Ectodermal cell (in vitro differentiated cells): ENCODE measurements around the gene LPP.
"Not testable (repeated sequence)": the region's sequence is repeated elsewhere in the genome, so short reads cannot be mapped to it uniquely, and the experiment has no call there.

Experiments used
- H3K27ac ChIP-seq: 2 replicates; pipeline ENCODE4 v1.7.0; 2013; ENCODE audit warnings: mild to moderate bottlenecking, low read depth, low read length; ENCODE audit not compliant: insufficient read depth, poor library complexity, severe bottlenecking
- H3K27me3 ChIP-seq: 2 replicates; pipeline ENCODE4 v1.7.0; 2013; ENCODE audit warnings: mild to moderate bottlenecking, low read length; ENCODE audit not compliant: insufficient read depth, control insufficient read depth, poor library complexity, severe bottlenecking
- H3K36me3 ChIP-seq: one replicate; pipeline ENCODE4 v1.7.0; 2013; ENCODE audit warnings: low read length; ENCODE audit not compliant: control insufficient read depth, insufficient read depth
- H3K4me1 ChIP-seq: one replicate; pipeline ENCODE4 v1.7.0; 2013; ENCODE audit warnings: low read length; ENCODE audit not compliant: control insufficient read depth, insufficient read depth
- H3K4me3 ChIP-seq: 2 replicates; pipeline ENCODE4 v1.7.0; 2013; ENCODE audit warnings: low read depth, low read length, control low read depth; ENCODE audit not compliant: insufficient read depth
- H3K9me3 ChIP-seq: 2 replicates; pipeline ENCODE4 v1.7.0; 2013; ENCODE audit warnings: mild to moderate bottlenecking, low read length, moderate library complexity; ENCODE audit not compliant: control insufficient read depth
- WGBS, 2 experiments: methylation state at CpG; one replicate each; pipeline ENCODE4 v1.1.7; 2013; ENCODE audit warnings: missing lambda C conversion rate in 2 of 2; 5-methylcytosine and 5-hydroxymethylcytosine counted together

Gene LPP

GRCh38 chr3:188434594-188434993 is 280.6 kb downstream of the LPP start:
- 93 to 96% methylated on average over 3 of the region's 3 CpGs for WGBS, 2 experiments
- H3K4me3 ChIP-seq: no peak overlapping the region
- H3K27me3 ChIP-seq: no peaks in the 10 kb centered on the region
- H3K27ac ChIP-seq: no peak overlapping the region
- no peaks in the 10 kb centered on the region for H3K4me1 ChIP-seq
- H3K36me3 ChIP-seq: no peaks in the 10 kb centered on the region
- H3K9me3 ChIP-seq: no peaks in the 10 kb centered on the region

- Histone ChIP-seq H3K27ac (no peak overlapping the region), H3K27me3 (no peaks in the 10 kb centered on the region), H3K36me3 (no peaks in the 10 kb centered on the region), H3K4me1 (no peaks in the 10 kb centered on the region), H3K4me3 (no peak overlapping the region), H3K9me3 (no peaks in the 10 kb centered on the region)
- no CpG with 5 or more reads among the region's 1 CpG for WGBS, 2 experiments
These were observed 281.3 kb downstream of the LPP start for GRCh38 chr3:188435266-188435665.

GRCh38 chr3:188437926-188438325 is 284.0 kb downstream of the LPP start:
- H3K4me3 ChIP-seq: no peak overlapping the region
- H3K9me3 ChIP-seq: no peaks in the 10 kb centered on the region
- no peak overlapping the region for H3K27ac ChIP-seq
- H3K27me3 ChIP-seq: no peaks in the 10 kb centered on the region
- no peaks in the 10 kb centered on the region for H3K36me3 ChIP-seq
- WGBS, 2 experiments: 95 to 97% methylated on average over 2 of the region's 2 CpGs
- H3K4me1 ChIP-seq: no peaks in the 10 kb centered on the region

- Histone ChIP-seq H3K36me3 (no peaks in the 10 kb centered on the region), H3K4me1 (no peaks in the 10 kb centered on the region), H3K9me3 (no peaks in the 10 kb centered on the region), H3K27me3 (no peaks in the 10 kb centered on the region), H3K4me3 (no peak overlapping the region), H3K27ac (no peak overlapping the region)
- 93 to 95% methylated on average over 5 of the region's 5 CpGs for WGBS, 2 experiments
These were observed 285.1 kb downstream of the LPP start for GRCh38 chr3:188439080-188439479.

GRCh38 chr3:188440340-188440972 is 286.5 kb downstream of the LPP start:
- Histone ChIP-seq H3K9me3 (no peaks in the 10 kb centered on the region), H3K36me3 (no peaks in the 10 kb centered on the region), H3K4me3 (no peak overlapping the region), H3K27me3 (no peaks in the 10 kb centered on the region), H3K27ac (no peak overlapping the region), H3K4me1 (no peaks in the 10 kb centered on the region)
- 97 to 100% methylated on average over 1 of the region's 1 CpG for WGBS, 2 experiments

GRCh38 chr3:188442430-188442829 is 288.5 kb downstream of the LPP start:
- 94 to 98% methylated on average over 8 of the region's 8 CpGs for WGBS, 2 experiments

GRCh38 chr3:188445175-188445574 is 291.2 kb downstream of the LPP start:
- H3K9me3 ChIP-seq, H3K4me1 ChIP-seq, H3K27ac ChIP-seq, H3K36me3 ChIP-seq, H3K27me3 ChIP-seq, H3K4me3 ChIP-seq: not testable (repeated sequence)
- WGBS, 2 experiments: 98 to 100% methylated on average over 4 of the region's 4 CpGs

More at GRCh38 chr3:188442430-188442829, 288.5 kb downstream of the LPP start:
- H3K36me3 ChIP-seq: no peaks in the 10 kb centered on the region
- H3K4me1 ChIP-seq: no peaks in the 10 kb centered on the region
- H3K27me3 ChIP-seq: no peaks in the 10 kb centered on the region
- no peak overlapping the region for H3K4me3 ChIP-seq
- H3K27ac ChIP-seq: no peak overlapping the region
- H3K9me3 ChIP-seq: no peaks in the 10 kb centered on the region

GRCh38 chr3:188446014-188446413 is 292.1 kb downstream of the LPP start:
- WGBS, 2 experiments: 95 to 98% methylated on average over 5 of the region's 5 CpGs
- Histone ChIP-seq H3K4me1 (no peaks in the 10 kb centered on the region), H3K27ac (no peak overlapping the region), H3K36me3 (no peaks in the 10 kb centered on the region), H3K4me3 (no peak overlapping the region), H3K9me3 (no peaks in the 10 kb centered on the region), H3K27me3 (no peaks in the 10 kb centered on the region)

- Histone ChIP-seq H3K27ac (no peak overlapping the region), H3K4me3 (no peak overlapping the region), H3K9me3 (no peaks in the 10 kb centered on the region), H3K27me3 (no peaks in the 10 kb centered on the region), H3K36me3 (no peaks in the 10 kb centered on the region), H3K4me1 (no peaks in the 10 kb centered on the region)
- 91 to 94% methylated on average over 3 of the region's 3 CpGs for WGBS, 2 experiments
These were observed 292.8 kb downstream of the LPP start for GRCh38 chr3:188446766-188447165.

- 85 to 97% methylated on average over 3 to 4 of the region's 4 CpGs for WGBS, 2 experiments
- no peaks in the 10 kb centered on the region for H3K4me1 ChIP-seq
- no peaks in the 10 kb centered on the region for H3K36me3 ChIP-seq
These were observed 294.9 kb downstream of the LPP start for GRCh38 chr3:188448813-188449212.

GRCh38 chr3:188449421-188449820 is 295.5 kb downstream of the LPP start:
- no peaks in the 10 kb centered on the region for H3K27me3 ChIP-seq
- WGBS, 2 experiments: 94 to 96% methylated on average over 2 of the region's 2 CpGs
- no peaks in the 10 kb centered on the region for H3K9me3 ChIP-seq
- no peak overlapping the region for H3K27ac ChIP-seq
- no peak overlapping the region for H3K4me3 ChIP-seq
- no peaks in the 10 kb centered on the region for H3K4me1 ChIP-seq
- H3K36me3 ChIP-seq: no peaks in the 10 kb centered on the region

More at GRCh38 chr3:188448813-188449212, 294.9 kb downstream of the LPP start:
- Histone ChIP-seq H3K4me3 (no peak overlapping the region), H3K27me3 (no peaks in the 10 kb centered on the region), H3K27ac (no peak overlapping the region), H3K9me3 (no peaks in the 10 kb centered on the region)
